ENCODE measurements around the gene SAMD10. TPM values are rescaled to one million over a fixed set of nuclear protein-coding genes. Genes with fewer than 3 reads are reported as not detected.

Gene SAMD10
- 118 and 125 TPM in 2 replicates for total RNA-seq (2013; cell fraction: nucleolus; rRNA removed)
- total RNA-seq (2014; rRNA removed): 20.2 and 23.9 TPM in 2 replicates
- total RNA-seq (2014; rRNA removed; fragmentation: Illumina TruSeq; extraction: Trizol): 7.3 and 9.1 TPM in 2 replicates
- 42.1 and 42.7 TPM in 2 replicates for total RNA-seq (2021)
- polyA plus RNA-seq (2011; ENCODE audit: low read depth): 26.5 TPM
- 14.1 and 28.4 TPM in 2 replicates for polyA plus RNA-seq (2011; rRNA removed)
- polyA plus RNA-seq (2011; cell fraction: cytosol; rRNA removed): 45.8 and 64.7 TPM in 2 replicates
- 503 and 608 TPM in 2 replicates for polyA plus RNA-seq (2011; cell fraction: nucleus; rRNA removed)
- 51.9 and 72.0 TPM in 2 replicates for polyA plus RNA-seq (2012)
- polyA plus RNA-seq (2014; fragmentation: Illumina TruSeq; extraction: Trizol): 4.7 and 16.3 TPM in 2 replicates
- 1 to 10 TPM; 1.3 to 3.5 TPM for polyA plus RNA-seq (2014; fragmentation: Nextera tagmentation; extraction: Ambion mirVana)
- polyA plus RNA-seq (2014; rRNA removed): 51.4 and 52.0 TPM in 2 replicates
- polyA plus RNA-seq (2016; fragmentation: Nextera tagmentation; extraction: Ambion mirVana): 10 to 100 TPM; 16.1 to 19.5 TPM
- polyA minus RNA-seq (2011; rRNA and poly(A)+ RNA removed): 4.3 and 15.1 TPM in 2 replicates
- 12.4 and 12.9 TPM in 2 replicates for polyA minus RNA-seq (2011; cell fraction: cytosol; rRNA and poly(A)+ RNA removed)
- polyA minus RNA-seq (2011; cell fraction: nucleus; rRNA and poly(A)+ RNA removed): 18.6 and 20.6 TPM in 2 replicates
- Bru-seq, nascent RNA: percentile 87 among the genes with signal in this experiment
- BruChase-seq, experiment 1, labeled RNA remaining after a 6-hour chase: percentile 90 among the genes with signal in this experiment
- BruChase-seq, experiment 2, labeled RNA remaining after a 2-hour chase: percentile 83 among the genes with signal in this experiment
- long read RNA-seq, experiment 1, transcript SAMD10-204 (5 exons, 823 nt): major isoform, 7 of 16 reads
- long read RNA-seq, experiment 1, partial matches to known transcripts: 3 of 16 reads
- long read RNA-seq, experiment 1, other reads (novel, unspliced or antisense): 5 of 16 reads
- long read RNA-seq, experiment 2, partial matches to known transcripts: 2 of 2 reads
- long read RNA-seq, experiment 2, other reads (novel, unspliced or antisense): 0 of 2 reads

- CTCF ChIA-PET: interaction anchor here (0.8 to 3.2 kb wide), 16 partner anchors 23 to 441 kb away, joined by 3 to 67 read pairs (median 5); partner anchors contain the start of genes C20orf204, HELZ2, OPRL1 and RGS19
- peak; percentile 64 for ATAC-seq
- H3K4me3 ChIP-seq: peak within 1 kb of the TSS; percentile 96
- DNase-seq (ENCODE audit: low read depth, low spot score): peak; percentile 72
- H3K4me2 ChIP-seq (ENCODE audit: control insufficient read depth, insufficient read depth): peak within 1 kb of the TSS; percentile 93
- no peaks in the 10 kb centered on the region for H4K20me1 ChIP-seq (ENCODE audit: control insufficient read depth, insufficient read depth)
- H2AFZ ChIP-seq (ENCODE audit: control insufficient read depth, low read depth, low read length): peak within 1 kb of the TSS; percentile 24; the same call in 1 of the 2 replicates
- no peaks in the 10 kb centered on the region for H3K9me3 ChIP-seq (replicated peaks; ENCODE audit: control insufficient read depth, insufficient read depth, low read length)
- RAD21 ChIA-PET (ENCODE audit: unreplicated experiment): interaction anchor here (1.0 to 4.4 kb wide), 12 partner anchors 23 to 442 kb away, joined by 3 to 92 read pairs (median 6); partner anchors contain the start of genes ARFRP1, C20orf204, PTK6 and UCKL1
- peaks cover 11 to 12% of the 10 kb centered on the region in 2 experiments for H3K36me3 ChIP-seq (ENCODE audit: control insufficient read depth in 2 of 2, insufficient read depth in 2 of 2, low read length in 1 of 2)
- no peaks in the 10 kb centered on the region for H3K27me3 ChIP-seq (replicated peaks in 1 of 2; ENCODE audit: control insufficient read depth in 2 of 2, insufficient read depth in 2 of 2, low read length in 1 of 2)
- in situ Hi-C loops (cut with MboI) (no loop called here), intact Hi-C loops (cut with micrococcal nuclease; ENCODE audit: unreplicated experiment) (loop anchor here (1.0 to 5.0 kb wide), 2 partner anchors 59 to 78 kb away; no protein-coding TSS in a partner anchor)
- BruUV-seq (replicated peaks): TSS peak; percentile 70
- H3K9ac ChIP-seq (ENCODE audit: control insufficient read depth, insufficient read depth, low read length): peak within 1 kb of the TSS; percentile 68
- H3K79me2 ChIP-seq (ENCODE audit: control insufficient read depth, insufficient read depth, low read length): peaks cover 64% of the 10 kb centered on the region
- peak within 1 kb of the TSS; percentile 92 for H3K27ac ChIP-seq (ENCODE audit: control insufficient read depth, insufficient read depth)
- peaks cover 23% of the 10 kb centered on the region for H3K4me1 ChIP-seq (ENCODE audit: control insufficient read depth, insufficient read depth, low read length)
- peak; percentile 86 for FAIRE-seq
- SMC1A ChIA-PET (ENCODE audit: uncharacterized antibody, unreplicated experiment): interaction anchor here (0.6 to 4.1 kb wide), 13 partner anchors 23 to 442 kb away, joined by 3 to 52 read pairs (median 4); partner anchors contain the start of genes C20orf204, PTK6 and UCKL1
- WGBS (ENCODE audit: insufficient coverage, insufficient replicate concordance, low lambda C conversion rate, missing lambda C conversion rate): 2% methylated on average over 42 of the region's 52 CpGs
- POLR2A ChIA-PET: interaction anchor here (0.6 to 4.1 kb wide), 9 partner anchors 23 to 928 kb away, joined by 3 to 63 read pairs (median 4); partner anchors contain the start of genes C20orf204, OPRL1 and RGS19
- TF ChIP-seq GATAD2B (conservative IDR thresholded peaks at IDR 0.05; ENCODE audit: low read depth) (peak; percentile 61; the same call in 1 of the 2 replicates), YY1 (IDR thresholded peaks at IDR 0.05; ENCODE audit: low read depth, low read length) (peak; percentile 37; the same call in 1 of the 2 replicates), NR2F1 (conservative IDR thresholded peaks at IDR 0.05) (peak; percentile 59), NKRF (conservative IDR thresholded peaks at IDR 0.05) (peak; percentile 49), SIN3A (IDR thresholded peaks at IDR 0.05; ENCODE audit: low read depth, low read length) (peak; percentile 77), LARP7 (IDR thresholded peaks at IDR 0.05) (peak; percentile 60; the same call in 1 of the 2 replicates), ETV6 (conservative IDR thresholded peaks at IDR 0.05 in 1 of 2, IDR thresholded peaks at IDR 0.05 in 1 of 2; ENCODE audit: borderline replicate concordance in 1 of 2, low read depth in 1 of 2) (0 out of 4 replicates have a peak, but pooled peaks of 1 of the 2 experiments have one; percentile 11), BCL11A (IDR thresholded peaks at IDR 0.05; ENCODE audit: low read depth, low read length) (0 out of 2 replicates have a peak, but pooled peaks have one; percentile 2), TARDBP (IDR thresholded peaks at IDR 0.05; ENCODE audit: borderline replicate concordance) (no peak), SMAD5 (IDR thresholded peaks at IDR 0.05; ENCODE audit: low read depth) (peak; percentile 41; the same call in 1 of the 2 replicates), ZNF592 (IDR thresholded peaks at IDR 0.05) (no peak), ZSCAN29 (IDR thresholded peaks at IDR 0.05) (no peak)
Observed at GRCh38 chr20:63979557-63980316, at the start of gene SAMD10. TSS of gene SAMD10 (minus strand) at chr20:63979642. CDS start at chr20:63979467, 175 bp downstream.

Data from GM12878 (cell line).